ENCODE measurements around the gene LGALS7.
"Not testable (repeated sequence)": the region's sequence is repeated elsewhere in the genome, so short reads cannot be mapped to it uniquely, and the experiment has no call there.

Gene LGALS7

DNA sequence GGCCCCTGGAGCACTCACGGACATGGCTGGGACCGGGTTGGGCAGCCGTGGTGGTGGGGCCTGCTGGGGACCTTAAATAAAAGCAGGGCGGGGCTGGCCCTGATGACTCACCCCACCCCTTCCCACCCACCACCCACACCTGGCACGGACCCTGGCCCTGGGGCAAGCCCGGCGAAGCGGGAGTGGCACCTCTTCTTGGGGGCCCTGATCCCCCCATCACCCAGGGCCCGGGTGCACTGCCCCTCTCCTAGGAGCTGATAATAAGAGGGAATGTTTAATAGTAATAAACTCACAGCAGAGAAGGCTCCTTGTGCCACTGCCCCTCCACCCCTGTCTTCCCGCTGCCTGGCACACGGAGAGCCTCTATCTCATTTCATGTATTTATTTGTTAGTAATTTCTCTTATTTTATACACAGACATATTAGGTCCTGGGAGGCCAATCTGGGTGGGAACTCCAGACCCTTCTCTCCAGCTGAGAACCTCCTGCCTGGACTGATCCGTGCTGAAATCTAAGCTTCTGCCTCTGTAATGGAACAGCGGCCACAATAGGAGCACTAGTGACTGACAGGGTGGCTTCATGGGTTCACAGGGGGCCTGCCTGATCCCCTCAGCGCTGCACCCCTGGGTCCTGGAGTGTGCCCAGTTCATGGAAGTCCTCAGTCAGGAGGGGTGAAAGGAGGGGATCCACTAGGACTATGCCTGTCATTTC lies at the start of gene LGALS7:
LGALS7 (minus strand) TSS at position 49 of the 709 bp plus-strand sequence; CDS start at position 24, 25 bp downstream.
- no peak for DNase-seq

GRCh38 chr19:38821230-38821825 lies 48.0 kb upstream of the LGALS7 start:
- DNase-seq, result not testable (repeated sequence)

- DNase-seq, result no peak
These were observed 46.1 kb upstream of the LGALS7 start for GRCh38 chr19:38819231-38819920.

- DNase-seq, result no peak
These were observed 43.8 kb upstream of the LGALS7 start for GRCh38 chr19:38817081-38817480.

DNA sequence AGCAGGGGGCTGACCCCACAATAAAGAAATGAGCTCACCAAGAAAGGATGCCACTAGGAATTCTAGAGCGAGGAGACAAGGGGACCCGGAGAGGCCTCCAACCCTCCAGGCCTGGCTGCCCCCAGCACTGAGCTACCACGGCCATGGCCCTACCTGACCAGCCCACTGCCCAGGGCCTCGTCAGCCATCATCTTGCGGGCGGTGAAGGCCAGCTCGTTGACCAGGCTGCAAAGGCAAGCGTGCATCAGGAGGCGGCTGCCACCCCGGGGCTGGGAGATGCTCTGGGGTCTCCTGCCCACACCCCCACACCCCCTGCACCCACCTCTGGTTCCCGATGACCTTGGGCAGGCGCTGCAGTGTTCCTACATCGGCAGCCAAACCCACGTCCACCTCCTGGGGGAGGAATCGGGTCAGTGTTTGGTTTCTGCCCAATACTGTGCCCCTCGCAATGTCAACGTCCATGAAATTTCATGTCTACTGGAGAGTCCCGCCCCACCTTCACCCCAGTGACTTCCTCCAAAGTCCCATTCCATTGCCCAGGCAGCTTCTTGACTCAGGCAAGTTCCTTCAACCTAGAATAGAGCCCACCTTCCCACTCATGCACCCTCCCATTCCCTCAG lies 42.9 kb upstream of the LGALS7 start:
- no peak for DNase-seq

DNA sequence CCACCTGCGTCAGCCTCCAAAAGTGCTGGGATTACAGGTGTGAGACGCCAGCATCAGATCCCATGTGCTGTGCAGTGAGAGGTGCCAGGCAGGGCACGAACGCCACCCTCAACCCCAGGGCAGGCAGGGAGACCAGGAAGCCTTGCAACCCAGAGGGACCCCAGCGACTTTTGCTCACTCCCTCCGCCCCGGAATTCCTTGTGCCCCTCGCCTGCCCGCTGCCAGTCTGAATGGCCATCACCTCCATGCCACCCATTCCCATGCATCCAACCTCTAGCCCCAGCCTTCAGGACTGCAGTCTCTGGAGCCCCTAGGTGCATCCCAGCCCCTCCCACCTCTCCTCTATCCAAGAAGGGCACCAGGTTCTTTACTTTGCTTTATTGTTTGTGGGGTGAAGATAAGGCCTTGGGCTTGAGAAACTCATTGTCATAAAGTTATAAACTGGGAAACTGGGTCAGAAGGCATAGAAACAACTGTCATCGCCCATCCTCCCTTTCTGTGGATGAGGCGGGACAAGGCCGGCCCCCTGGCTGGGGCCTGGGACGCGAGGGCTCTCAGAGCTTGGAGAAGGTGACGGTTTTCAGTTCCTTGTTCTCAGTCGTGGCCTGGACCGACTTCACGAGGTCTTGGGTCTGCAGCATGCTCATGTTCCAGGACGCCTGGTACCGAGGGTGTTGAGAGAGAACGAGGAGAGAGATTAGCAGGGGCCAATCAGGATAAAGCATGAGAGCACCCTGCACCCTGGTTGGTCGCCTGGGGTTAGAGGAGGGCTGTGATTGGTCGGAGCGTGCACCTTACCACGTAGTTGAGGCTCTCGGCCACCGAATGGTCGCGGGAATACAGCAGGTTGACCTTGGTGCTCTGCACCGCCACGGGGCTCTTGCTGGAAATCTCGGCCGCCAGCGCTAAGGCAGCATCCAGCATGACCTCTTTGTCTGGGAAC lies 42.0 kb upstream of the LGALS7 start:
- no peak for DNase-seq

GRCh38 chr19:38813932-38814331 lies 40.6 kb upstream of the LGALS7 start:
- not testable (repeated sequence) for DNase-seq

DNA sequence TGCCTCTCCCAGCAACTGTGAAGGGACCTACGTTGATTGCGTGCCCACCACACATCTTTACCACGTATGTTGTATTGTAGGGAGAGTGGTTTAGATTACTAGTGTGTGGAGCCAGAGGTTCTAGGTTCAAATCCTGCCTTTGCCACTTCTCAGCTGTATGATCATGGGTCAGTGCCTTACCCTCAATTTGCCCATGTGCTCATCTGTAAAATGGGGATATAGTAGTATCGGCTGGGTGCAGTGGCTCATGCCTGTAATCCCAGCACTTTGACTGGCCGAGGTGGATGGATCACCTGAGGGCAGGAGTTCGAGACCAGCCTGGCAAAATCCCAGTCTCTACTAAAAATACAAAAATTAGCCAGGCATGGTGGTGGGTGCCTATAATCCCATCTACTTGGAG lies 40.0 kb upstream of the LGALS7 start:
- DNase-seq, result no peak

DNA sequence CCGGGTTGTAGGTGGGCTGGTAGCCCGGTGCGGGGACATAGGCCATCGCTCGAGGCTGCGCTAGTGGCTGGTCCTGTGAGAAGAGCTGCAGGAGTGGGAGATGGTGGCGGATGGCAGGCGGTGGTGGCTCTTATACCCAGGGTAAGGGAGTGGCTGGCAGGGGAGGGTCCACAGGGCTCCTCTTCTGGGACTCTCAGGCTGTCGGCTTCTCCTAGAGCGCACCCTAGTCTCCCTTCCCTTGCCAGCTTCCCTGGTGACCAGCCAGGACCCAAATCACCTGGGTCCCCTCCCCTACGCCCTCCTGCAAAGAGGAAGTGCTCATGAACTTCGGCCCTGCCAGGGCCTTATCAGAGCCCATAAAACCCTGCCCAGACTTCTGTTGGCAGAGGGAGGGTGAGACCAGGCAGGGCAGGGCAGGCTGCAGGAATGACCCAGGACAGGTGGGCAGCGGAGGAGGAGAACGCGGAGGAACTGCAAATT lies 39.6 kb upstream of the LGALS7 start, which contains the start of gene LGALS4:
LGALS4 (minus strand) TSS at position 105 of the 480 bp plus-strand sequence; CDS start at position 46, 59 bp downstream.
- no peak for DNase-seq

GRCh38 chr19:38812009-38812840 lies 38.9 kb upstream of the LGALS7 start:
- DNase-seq, result no peak

DNA sequence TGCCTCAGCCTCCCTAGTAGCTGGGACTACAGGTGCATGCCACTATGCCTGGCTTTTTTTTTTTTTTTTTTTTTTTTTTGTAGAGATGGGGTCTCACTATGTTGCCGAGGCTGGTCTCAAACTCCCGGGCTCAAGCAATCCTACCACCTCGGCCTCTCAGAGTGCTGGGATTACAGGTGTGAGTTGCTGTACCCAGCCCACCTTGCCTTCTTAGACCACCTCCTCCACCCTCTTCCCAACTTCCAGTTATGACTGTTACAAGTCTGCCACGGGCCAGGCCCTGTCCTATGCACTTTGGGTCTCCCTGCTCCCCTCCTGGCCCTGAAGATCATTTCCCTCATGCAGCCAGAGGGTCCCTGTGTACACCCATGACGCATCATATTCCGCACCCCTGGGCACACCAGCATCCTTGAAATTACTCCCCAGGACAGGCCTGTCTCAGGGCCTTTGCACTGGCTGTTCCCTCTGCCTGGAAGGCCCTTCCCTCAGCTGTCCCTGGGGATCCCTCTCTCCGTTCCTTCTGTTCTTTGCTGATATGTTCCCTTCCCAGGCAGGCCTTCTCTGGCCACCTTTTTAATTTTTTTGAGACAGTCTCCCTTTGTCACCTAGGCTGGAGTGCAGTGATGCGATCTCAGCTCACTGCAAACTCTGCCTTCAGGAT lies 36.4 kb upstream of the LGALS7 start:
- no peak for DNase-seq

- DNase-seq, result no peak
These were observed 35.4 kb upstream of the LGALS7 start for GRCh38 chr19:38808741-38809140.

DNA sequence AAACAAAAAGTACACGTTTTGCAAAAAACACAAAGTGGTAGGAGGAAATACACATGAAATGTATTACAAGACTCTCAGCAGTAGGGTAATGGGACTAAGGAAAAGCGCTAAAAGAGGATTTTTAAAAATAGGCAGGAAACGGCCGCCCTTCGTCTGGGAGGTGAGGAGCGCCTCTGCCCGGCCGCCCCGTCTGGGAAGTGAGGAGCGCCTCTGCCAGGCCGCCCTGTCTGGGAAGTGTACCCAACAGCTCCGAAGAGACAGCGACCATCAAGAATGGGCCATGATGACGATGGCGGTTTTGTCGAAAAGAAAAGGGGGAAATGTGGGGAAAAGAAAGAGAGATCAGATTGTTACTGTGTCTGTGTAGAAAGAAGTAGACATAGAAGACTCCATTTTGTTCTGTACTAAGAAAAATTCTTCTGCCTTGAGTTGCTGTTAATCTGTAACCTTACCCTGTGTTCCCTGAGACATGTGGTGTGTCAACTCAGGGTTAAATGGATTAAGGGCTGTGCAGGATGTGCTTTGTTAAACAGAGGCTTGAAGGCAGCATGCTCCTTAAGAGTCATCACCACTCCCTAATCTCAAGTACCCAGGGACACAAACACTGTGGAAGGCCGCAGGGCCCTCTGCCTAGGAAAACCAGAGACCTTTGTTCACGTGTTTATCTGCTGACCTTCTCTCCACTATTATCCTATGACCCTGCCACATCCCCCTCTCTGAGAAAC lies 34.2 kb upstream of the LGALS7 start:
- not testable (repeated sequence) for DNase-seq

- no peak for DNase-seq
These were observed 33.1 kb upstream of the LGALS7 start for GRCh38 chr19:38806371-38806770.

GRCh38 chr19:38805180-38805579 lies 31.9 kb upstream of the LGALS7 start:
- DNase-seq, result no peak

DNA sequence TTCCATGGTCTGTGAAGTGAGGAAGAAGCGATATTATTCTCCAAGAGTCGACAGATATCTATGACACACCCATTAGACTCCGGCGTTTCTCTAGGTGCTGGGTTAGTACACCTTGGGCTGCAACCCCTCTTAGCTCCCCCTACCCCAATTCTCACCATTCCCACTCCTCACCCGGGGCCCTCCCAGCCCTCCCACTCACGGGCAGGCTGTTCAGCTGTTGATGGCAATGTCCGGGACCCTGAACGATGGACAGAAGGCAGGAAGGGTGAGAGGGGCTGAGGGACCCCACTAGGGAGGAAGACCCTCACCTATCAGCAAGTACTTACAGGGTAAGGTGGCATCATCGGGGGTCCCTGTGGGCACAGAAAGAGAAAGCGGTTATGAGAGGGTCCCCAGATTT lies 30.2 kb upstream of the LGALS7 start:
- no peak for DNase-seq

- DNase-seq, result no peak
These were observed 28.2 kb upstream of the LGALS7 start for GRCh38 chr19:38801359-38802095.

DNA sequence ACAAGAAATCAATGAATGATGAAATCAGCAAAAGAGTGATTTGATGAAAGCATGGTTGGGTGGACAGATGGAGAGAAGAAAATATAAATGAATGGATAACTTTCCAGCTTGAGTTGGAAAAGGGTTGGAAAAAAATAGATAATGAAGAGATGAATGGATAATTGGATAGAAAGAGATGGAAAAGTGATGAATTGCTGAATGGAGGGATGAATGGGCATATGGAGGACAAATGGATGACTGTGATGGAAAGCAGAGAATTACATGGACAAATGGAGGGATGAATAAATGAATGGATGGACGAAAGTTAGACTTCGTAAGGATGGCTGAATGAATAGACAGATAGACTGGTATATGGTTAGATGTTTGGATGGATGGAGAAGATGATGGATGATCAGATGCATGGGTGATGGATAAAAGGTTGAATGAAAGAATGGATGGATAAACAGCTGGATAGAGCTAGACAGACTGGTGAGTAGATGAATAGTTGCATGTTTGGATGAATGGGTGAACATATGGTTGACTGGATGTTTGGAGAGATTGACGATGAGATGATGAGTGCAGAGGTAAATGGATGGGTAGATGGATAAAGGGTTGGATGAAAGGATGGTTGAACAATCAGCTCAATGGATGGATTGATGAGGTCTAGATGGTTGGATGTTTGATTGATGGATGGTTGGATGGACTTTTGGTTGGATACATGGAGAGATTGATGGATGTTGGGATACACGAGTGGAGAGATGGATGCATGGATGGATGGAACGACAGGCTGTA lies 27.4 kb upstream of the LGALS7 start:
- no peak for DNase-seq

Measured in bone marrow (tissue), 2 donors.